HTERT RPE-1 (cell line): ENCODE data around the gene CYLC2.

Source experiments
- in situ Hi-C: fragments of 300-500 bp; cut with MboI; formaldehyde crosslinking; loops from 4 replicates; pipeline ENCODE4 v1.14.3; 2020; ENCODE audit warnings: low sequenced_read_pairs

Gene CYLC2, protein sequence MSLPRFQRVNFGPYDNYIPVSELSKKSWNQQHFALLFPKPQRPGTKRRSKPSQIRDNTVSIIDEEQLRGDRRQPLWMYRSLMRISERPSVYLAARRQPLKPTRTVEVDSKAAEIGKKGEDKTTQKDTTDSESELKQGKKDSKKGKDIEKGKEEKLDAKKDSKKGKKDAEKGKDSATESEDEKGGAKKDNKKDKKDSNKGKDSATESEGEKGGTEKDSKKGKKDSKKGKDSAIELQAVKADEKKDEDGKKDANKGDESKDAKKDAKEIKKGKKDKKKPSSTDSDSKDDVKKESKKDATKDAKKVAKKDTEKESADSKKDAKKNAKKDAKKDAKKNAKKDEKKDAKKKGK

DNA sequence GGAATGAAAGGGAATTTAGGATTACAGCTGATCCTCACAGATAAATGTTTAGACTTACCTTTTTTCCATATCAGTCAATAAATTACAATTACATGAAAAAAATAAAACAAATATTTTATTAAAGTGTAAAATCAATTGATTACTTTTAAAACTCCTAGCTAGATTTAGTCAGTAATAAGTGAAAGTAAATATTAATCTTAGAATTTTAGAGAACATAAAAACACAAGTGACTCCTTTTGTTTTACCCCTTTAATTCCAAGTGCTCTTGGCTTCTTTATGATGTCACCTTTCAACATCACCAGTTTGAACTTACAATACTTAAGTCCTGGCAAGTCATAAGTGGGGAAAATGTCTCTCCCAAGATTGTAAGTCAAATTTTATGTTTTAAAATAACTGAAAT lies at the start of gene CYLC2:
TSS of gene CYLC2 (plus strand) at position 301 of the 400 bp plus-strand sequence. CDS start at position 349, 48 bp downstream.
- in situ Hi-C loops: no loop called here

DNA sequence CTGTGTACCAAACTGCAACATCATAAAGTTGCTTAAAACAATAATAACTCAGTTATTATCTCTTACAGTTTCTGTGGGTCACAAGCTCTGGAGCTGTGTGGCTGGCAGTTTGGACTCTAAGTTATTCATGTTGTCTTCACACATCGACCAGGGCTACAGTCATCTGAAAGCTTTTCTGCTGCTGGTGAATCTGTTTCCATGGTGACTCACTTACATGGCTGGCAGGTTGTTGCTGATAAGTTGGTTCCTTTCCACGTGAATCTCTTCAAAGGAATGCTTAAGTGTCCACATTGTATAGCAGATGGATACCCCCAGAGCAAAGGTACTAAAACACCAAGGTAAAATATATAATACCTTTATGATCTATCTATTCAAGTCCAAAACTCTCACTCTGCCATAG lies 44.8 kb upstream of the CYLC2 start:
- in situ Hi-C loops: no loop called here

DNA sequence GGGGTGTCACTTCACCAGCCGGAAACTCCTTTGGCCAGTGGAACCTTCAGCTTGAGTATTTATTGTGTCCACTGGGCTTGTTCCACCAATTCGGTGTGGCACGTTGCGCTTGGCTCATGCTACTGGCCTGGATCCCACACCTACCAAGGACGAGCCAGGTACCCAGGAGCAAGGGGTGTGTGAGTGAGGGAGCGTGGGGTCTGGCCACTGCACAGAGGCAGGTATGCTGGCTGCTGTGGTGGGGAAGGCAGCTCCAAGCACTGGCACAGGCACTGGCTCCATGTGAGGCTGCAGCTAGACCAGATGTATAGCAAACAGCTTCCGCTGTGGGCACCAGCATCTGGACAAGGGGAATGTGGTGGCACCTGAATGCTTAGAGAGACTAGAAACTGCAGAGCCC lies 28.1 kb upstream of the CYLC2 start:
- in situ Hi-C loops: no loop called here

DNA sequence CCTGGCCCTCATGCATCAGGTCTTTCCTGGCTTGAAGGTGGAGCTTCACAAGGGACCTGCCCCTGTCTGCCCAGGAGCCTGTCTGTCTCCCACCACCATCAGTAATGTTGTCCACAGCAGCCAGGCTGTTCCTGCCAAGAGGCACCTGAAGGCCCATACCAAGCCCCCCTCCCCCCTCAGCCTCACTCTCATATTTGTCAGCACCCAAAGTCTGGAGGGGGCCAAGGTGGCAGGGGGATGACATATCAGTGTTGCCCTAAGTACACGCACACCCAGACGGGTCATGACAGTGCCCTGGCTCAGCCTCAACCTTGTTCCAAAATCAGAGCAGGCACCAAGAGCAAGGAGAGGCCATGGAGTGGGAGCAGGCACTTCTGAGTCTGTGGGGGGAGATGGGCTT lies 27.2 kb upstream of the CYLC2 start:
- in situ Hi-C loops: no loop called here

DNA sequence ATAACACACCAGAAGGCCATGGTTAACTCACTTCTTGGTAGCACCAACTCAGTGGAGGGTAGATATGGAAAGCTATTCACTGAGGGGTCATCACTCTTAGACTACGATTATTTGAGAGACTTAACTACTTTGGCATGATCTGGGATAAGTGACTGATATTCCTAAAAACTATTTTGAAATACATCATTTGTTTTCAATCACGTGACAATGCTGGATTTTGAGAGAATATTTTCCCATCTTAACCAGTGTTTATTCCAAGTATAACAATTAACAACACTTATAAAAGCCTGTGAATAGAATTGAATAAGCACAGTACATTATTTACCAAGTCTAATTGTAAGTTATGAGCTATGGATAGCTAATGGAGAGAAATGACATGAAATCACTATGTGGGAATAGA lies 22.4 kb upstream of the CYLC2 start:
- in situ Hi-C loops: no loop called here

- in situ Hi-C loops: no loop called here
Observed at GRCh38 chr9:102974530-102974929, 20.6 kb upstream of the CYLC2 start.

DNA sequence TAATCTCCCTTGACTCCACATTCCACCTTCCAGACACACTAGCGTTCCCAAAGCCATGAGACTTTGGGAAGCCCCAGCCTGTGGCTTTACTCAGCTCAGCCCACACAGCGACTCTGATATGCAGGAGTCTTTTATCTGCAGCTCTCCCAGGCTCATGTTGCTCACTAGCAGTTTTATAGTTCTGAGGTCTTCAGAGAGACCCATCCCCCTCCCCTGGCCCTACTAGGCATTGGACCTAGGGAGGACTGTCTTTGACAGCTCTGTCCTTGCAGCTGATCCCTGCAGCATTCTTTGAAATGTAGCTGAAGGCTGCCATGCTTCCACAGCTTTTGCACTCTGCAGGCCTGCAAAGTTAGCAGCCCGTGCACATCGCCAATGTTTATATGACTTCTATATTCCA lies 19.9 kb upstream of the CYLC2 start:
- in situ Hi-C loops: no loop called here

DNA sequence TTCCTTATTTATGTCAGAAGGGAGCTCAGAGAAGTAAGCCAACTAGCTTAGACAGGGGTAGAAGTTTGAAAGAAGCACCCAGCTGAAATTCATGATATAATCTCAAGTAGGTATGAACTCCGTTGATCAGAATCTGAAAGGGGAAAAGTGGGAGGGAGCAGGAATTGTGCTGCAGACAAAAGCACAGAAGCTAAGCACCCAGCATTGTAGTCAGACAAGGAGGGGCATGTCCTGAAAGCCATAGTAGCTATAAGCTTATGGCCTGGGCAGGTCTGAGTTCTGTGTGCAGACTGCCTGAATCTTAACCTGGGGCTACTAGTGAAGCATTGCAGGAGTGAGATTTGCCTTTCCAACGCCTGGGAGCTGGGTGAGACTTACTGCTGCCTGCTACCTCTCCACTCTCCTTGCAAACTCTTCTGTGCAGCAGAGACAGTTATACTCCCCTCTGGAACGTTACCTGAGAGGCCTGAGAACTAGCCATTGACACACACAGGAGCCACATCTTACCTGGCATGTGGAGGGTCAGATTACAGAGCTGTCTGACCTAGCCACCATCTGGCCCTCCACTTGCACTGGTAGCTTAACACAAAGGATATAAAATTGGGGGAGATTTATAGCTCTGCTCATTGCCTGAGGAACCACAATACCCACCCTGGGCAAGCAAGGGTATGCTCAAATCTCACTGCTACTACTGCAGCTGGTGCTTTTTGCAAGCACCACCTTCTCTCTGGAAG lies 9.8 kb upstream of the CYLC2 start:
- in situ Hi-C loops: no loop called here

DNA sequence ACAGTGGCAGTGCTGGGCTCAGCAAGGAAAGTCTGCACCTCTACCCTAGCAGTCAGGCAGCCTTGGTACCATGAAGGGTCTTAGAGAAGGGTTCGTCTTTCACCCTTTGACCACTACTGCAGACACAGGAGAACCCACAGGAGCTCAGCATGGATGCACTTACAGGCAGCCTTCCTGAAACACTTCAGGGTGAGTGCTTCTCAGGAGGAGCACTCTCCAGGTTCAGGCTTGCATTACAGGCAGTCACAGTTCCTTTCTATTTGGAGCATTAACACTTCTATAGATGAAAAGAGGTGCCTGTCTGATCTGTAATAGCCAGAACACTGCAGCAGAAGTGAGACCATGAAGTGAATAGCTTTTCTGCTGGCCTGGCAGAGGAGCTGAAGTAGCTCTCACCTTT lies 8.7 kb upstream of the CYLC2 start:
- in situ Hi-C loops: no loop called here

- in situ Hi-C loops: no loop called here
Observed at GRCh38 chr9:103003689-103004088, 8.6 kb downstream of the CYLC2 start.

- in situ Hi-C loops: no loop called here
Observed at GRCh38 chr9:103014242-103014641, 19.1 kb downstream of the CYLC2 start.

GRCh38 chr9:103025796-103026195 lies 30.7 kb downstream of the CYLC2 start:
- in situ Hi-C loops: no loop called here

GRCh38 chr9:103037508-103038477 lies 42.7 kb downstream of the CYLC2 start:
- in situ Hi-C loops: no loop called here

DNA sequence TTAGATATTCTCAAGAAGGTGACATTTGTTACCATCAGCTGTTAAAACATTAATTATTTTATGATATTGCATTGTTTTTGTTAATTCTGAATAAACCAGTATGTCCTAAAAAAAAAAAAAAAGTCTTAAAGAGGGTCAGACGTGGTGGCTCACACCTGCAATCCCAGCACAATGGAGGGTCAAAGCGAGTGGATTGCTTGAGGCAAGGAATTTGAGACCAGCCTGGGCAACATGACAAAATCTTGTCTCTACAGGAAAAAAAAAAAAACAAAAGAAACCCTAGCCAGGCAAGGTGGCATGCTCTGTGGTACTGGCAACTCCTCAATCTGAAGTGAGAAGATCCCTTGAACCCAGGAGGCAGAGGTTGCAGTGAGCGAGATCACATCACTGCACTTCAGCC lies 46.8 kb downstream of the CYLC2 start:
- in situ Hi-C loops: no loop called here
